ENCODE measurements around the gene STK11IP.

STK11IP gene

GRCh38 chr2:219575566-219576504 is 21.8 kb upstream of the STK11IP start:
- no peak for DNase-seq (ENCODE audit: low read depth)
- TF ChIP-seq CTCF (conservative IDR thresholded peaks at IDR 0.05; ENCODE audit: low read length): no peak

DNA sequence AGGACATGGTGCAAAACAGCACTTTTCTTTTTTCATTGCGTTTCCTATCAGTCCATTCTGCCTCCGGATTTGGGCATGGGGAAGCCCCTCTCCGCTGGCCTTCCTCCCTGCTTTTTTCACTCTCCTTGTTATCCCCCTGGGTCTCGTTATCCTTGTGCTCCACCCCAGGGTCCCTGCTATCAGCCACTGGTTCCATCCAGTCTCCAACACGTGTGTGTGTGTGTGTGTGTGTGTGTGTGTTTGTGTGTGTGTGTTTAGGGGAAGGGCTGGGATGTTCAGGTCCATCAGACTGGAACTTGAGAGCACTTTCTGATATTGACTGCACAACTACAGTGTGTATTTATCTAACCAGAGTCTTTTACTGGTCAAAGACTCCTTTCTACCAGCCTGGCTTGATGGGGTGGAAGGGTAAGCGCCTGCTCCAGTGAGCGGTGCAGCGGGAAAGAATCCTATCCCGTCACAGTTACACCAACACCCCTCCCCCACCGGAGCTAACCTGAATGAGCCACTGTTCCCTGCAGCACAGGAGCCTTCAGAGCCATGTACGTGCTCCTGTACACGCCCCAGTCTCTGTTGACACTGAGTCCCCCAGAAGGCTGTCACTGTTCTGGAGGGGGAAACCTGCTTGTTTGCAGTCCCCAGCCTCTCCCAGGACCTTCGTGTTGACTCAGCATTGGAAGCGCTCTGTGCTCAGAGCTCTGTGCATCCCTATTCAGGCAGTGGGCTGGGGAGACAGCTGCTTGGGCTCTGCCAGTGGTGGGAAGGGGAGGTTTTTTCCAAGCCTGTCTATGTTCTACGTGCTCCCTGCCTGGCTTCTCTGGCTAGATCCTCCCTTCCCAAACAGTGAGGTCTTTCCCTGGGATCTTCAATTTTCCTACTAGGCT is 20.9 kb upstream of the STK11IP start:
- DNase-seq (ENCODE audit: low read depth): no peak
- H3K4me3 ChIP-seq (ENCODE audit: low read length): no peak overlapping the region
- no peak for TF ChIP-seq CTCF (conservative IDR thresholded peaks at IDR 0.05; ENCODE audit: low read length)

More at GRCh38 chr2:219575566-219576504, 21.8 kb upstream of the STK11IP start:
- H3K4me3 ChIP-seq (ENCODE audit: low read length): no peak overlapping the region

GRCh38 chr2:219578811-219579613 is 18.6 kb upstream of the STK11IP start:
- peak; percentile 57 for DNase-seq (ENCODE audit: low read depth)
- H3K4me3 ChIP-seq (ENCODE audit: low read length): no peak overlapping the region
- no peak for TF ChIP-seq CTCF (conservative IDR thresholded peaks at IDR 0.05; ENCODE audit: low read length)

GRCh38 chr2:219581346-219581745 is 16.3 kb upstream of the STK11IP start:
- H3K4me3 ChIP-seq (ENCODE audit: low read length): no peak overlapping the region
- no peak for TF ChIP-seq CTCF (conservative IDR thresholded peaks at IDR 0.05; ENCODE audit: low read length)
- no peak for DNase-seq (ENCODE audit: low read depth)

GRCh38 chr2:219591091-219591490 is 6.6 kb upstream of the STK11IP start:
- no peak overlapping the region for H3K4me3 ChIP-seq (ENCODE audit: low read length)
- TF ChIP-seq CTCF (conservative IDR thresholded peaks at IDR 0.05; ENCODE audit: low read length): no peak
- DNase-seq (ENCODE audit: low read depth): no peak

DNA sequence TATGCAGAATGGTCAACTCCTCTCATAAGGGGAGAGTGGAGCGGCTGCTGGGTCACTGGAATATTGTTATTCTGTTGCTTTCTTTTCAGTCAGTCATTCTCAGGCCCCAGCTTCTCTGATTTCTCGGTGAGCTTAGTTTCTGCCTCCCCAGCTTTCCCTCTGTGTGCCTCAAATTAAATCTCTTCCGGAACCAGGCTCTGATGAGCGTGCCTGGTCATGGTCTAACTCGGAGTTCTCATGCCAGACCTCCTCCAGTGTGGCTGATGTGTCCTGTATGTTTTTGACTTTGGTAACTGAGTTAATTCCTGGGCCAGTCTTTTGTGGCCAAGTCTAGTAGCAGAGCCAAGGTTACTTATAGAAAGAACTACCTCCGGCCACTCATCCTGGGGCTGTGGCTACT is 4.9 kb upstream of the STK11IP start:
- no peak overlapping the region for H3K4me3 ChIP-seq (ENCODE audit: low read length)
- no peak for DNase-seq (ENCODE audit: low read depth)
- TF ChIP-seq CTCF (conservative IDR thresholded peaks at IDR 0.05; ENCODE audit: low read length): no peak
